Measurements from ENCODE around the gene TNIP2. TPM values are rescaled to one million over a fixed set of nuclear protein-coding genes. Genes with fewer than 3 reads are reported as not detected.

Gene TNIP2
- total RNA-seq, 1 experiment from 2014 or later = 41.0 TPM

- ChIA-PET RAD21 (ENCODE audit: low non-redundant PET in 1 of 2, low total read pairs in 2 of 2, uncharacterized antibody in 2 of 2, unreplicated experiment in 2 of 2) (no interaction called here), CTCF (no interaction called here), POLR2A (no interaction called here)
- no peaks in the 10 kb centered on the region for H3K9me3 ChIP-seq (ENCODE audit: control insufficient read depth in 1 of 2, insufficient read depth in 1 of 2, low read depth in 1 of 2, low read length in 2 of 2)
- peaks cover 12 to 20% of the 10 kb centered on the region in 2 experiments; a peak in 3 of 4 replicates for H3K4me1 ChIP-seq (ENCODE audit: control insufficient read depth in 1 of 2, insufficient read depth in 2 of 2, low read length in 2 of 2)
- no peak overlapping the region for H3K27ac ChIP-seq (ENCODE audit: low read depth, low read length)
- BruUV-seq (replicated peaks) = no TSS peak
- intact Hi-C loops (cut with micrococcal nuclease) = loop anchor here (10.0 kb wide), 1 partner anchor 491 kb away; no protein-coding TSS in a partner anchor
- no peak for TF ChIP-seq EZH2phosphoT487 (IDR thresholded peaks at IDR 0.05; ENCODE audit: borderline replicate concordance)
- no peak for TF ChIP-seq CEBPB (IDR thresholded peaks at IDR 0.05; ENCODE audit: low read depth)
- TF ChIP-seq RAD21 (IDR thresholded peaks at IDR 0.05; ENCODE audit: low read depth) = no peak
- TF ChIP-seq POLR2AphosphoS5 (IDR thresholded peaks at IDR 0.05; ENCODE audit: low read depth, low read length) = no peak
- no peak for TF ChIP-seq TCF7L2 (IDR thresholded peaks at IDR 0.05; ENCODE audit: borderline replicate concordance, extremely low read depth, insufficient read depth, insufficient read length)
- no peak for TF ChIP-seq ZNF274 (IDR thresholded peaks at IDR 0.05; ENCODE audit: low read depth, low read length)
- TF ChIP-seq POLR2A (IDR thresholded peaks at IDR 0.05; ENCODE audit: borderline replicate concordance, extremely low read depth, insufficient read depth, insufficient read length) = no peak
- TF ChIP-seq SIN3A (IDR thresholded peaks at IDR 0.05; ENCODE audit: low read depth) = no peak
- TF ChIP-seq SP1 (IDR thresholded peaks at IDR 0.05; ENCODE audit: low read depth) = no peak
- no peak for TF ChIP-seq ELF1 (IDR thresholded peaks at IDR 0.05; ENCODE audit: borderline replicate concordance, low read depth)
- TF ChIP-seq EGR1 (IDR thresholded peaks at IDR 0.05; ENCODE audit: low read depth) = no peak
- H3K36me3 ChIP-seq (ENCODE audit: control insufficient read depth in 1 of 2, insufficient read depth in 2 of 2, low read length in 2 of 2) = peaks cover 6 to 15% of the 10 kb centered on the region in 2 experiments
- ATAC-seq (no peak), DNase-seq (ENCODE audit: low read depth, low spot score) (no peak)
- H3K4me3 ChIP-seq (replicated peaks in 1 of 2; ENCODE audit: low read depth in 1 of 2, low read length in 2 of 2) = no peak overlapping the region
- no peaks in the 10 kb centered on the region for H4K20me1 ChIP-seq (ENCODE audit: insufficient read depth)
- H3K4me2 ChIP-seq (ENCODE audit: low read length) = no peak overlapping the region
- H2AFZ ChIP-seq (ENCODE audit: low read depth, low read length, poor library complexity, severe bottlenecking) = no peak overlapping the region
- H3K27me3 ChIP-seq (ENCODE audit: insufficient read depth, low read length) = no peaks in the 10 kb centered on the region
- H3K9me2 ChIP-seq (ENCODE audit: insufficient read depth) = no peaks in the 10 kb centered on the region
- H3K79me2 ChIP-seq (ENCODE audit: insufficient read depth, low read length) = peaks cover 12% of the 10 kb centered on the region
- H3K9ac ChIP-seq (ENCODE audit: low read length) = no peak overlapping the region
These were observed 40.7 kb downstream of the TNIP2 start for GRCh38 chr4:2715426-2715825.

GRCh38 chr4:2714918-2715317 lies 41.2 kb downstream of the TNIP2 start:
- no peaks in the 10 kb centered on the region for H3K9me2 ChIP-seq (ENCODE audit: insufficient read depth)
- no peak overlapping the region for H3K4me3 ChIP-seq (replicated peaks in 1 of 2; ENCODE audit: low read depth in 1 of 2, low read length in 2 of 2)
- peaks cover 12% of the 10 kb centered on the region for H3K79me2 ChIP-seq (ENCODE audit: insufficient read depth, low read length)
- H3K4me1 ChIP-seq (ENCODE audit: control insufficient read depth in 1 of 2, insufficient read depth in 2 of 2, low read length in 2 of 2) = peaks cover 14 to 25% of the 10 kb centered on the region in 2 experiments; a peak in 3 of 4 replicates
- H4K20me1 ChIP-seq (ENCODE audit: insufficient read depth) = no peaks in the 10 kb centered on the region
- no peak overlapping the region for H3K4me2 ChIP-seq (ENCODE audit: low read length)
- BruUV-seq (replicated peaks) = no TSS peak
- H3K27me3 ChIP-seq (ENCODE audit: insufficient read depth, low read length) = no peaks in the 10 kb centered on the region
- no peak overlapping the region for H3K9ac ChIP-seq (ENCODE audit: low read length)
- DNase-seq (ENCODE audit: low read depth, low spot score) (no peak), ATAC-seq (no peak)
- POLR2A ChIA-PET = no interaction called here
- peaks cover 1 to 15% of the 10 kb centered on the region in 2 experiments; a peak in 3 of 4 replicates for H3K36me3 ChIP-seq (ENCODE audit: control insufficient read depth in 1 of 2, insufficient read depth in 2 of 2, low read length in 2 of 2)
- H3K27ac ChIP-seq (ENCODE audit: low read depth, low read length) = no peak overlapping the region
- CTCF ChIA-PET = no interaction called here
- no peaks in the 10 kb centered on the region for H3K9me3 ChIP-seq (ENCODE audit: control insufficient read depth in 1 of 2, insufficient read depth in 1 of 2, low read depth in 1 of 2, low read length in 2 of 2)
- no peak overlapping the region for H2AFZ ChIP-seq (ENCODE audit: low read depth, low read length, poor library complexity, severe bottlenecking)
- RAD21 ChIA-PET (ENCODE audit: low non-redundant PET in 1 of 2, low total read pairs in 2 of 2, uncharacterized antibody in 2 of 2, unreplicated experiment in 2 of 2) = no interaction called here
- intact Hi-C loops (cut with micrococcal nuclease) = loop anchor here (10.0 kb wide), 1 partner anchor 490 kb away; no protein-coding TSS in a partner anchor
- TF ChIP-seq FOSL1 (IDR thresholded peaks at IDR 0.05; ENCODE audit: low read depth) (no peak), SP1 (IDR thresholded peaks at IDR 0.05; ENCODE audit: low read depth) (no peak), YY1 (IDR thresholded peaks at IDR 0.05; ENCODE audit: extremely low read depth, insufficient replicate concordance, low read depth, low read length) (no peak), REST (IDR thresholded peaks at IDR 0.05; ENCODE audit: low read depth) (no peak), MAX (IDR thresholded peaks at IDR 0.05) (no peak), SIN3A (IDR thresholded peaks at IDR 0.05; ENCODE audit: low read depth) (no peak), ZNF274 (IDR thresholded peaks at IDR 0.05; ENCODE audit: low read depth, low read length) (no peak), EZH2phosphoT487 (IDR thresholded peaks at IDR 0.05; ENCODE audit: borderline replicate concordance) (no peak), SRF (IDR thresholded peaks at IDR 0.05; ENCODE audit: low read depth) (no peak), CBX3 (IDR thresholded peaks at IDR 0.05; ENCODE audit: low read depth) (no peak), EZH2 (IDR thresholded peaks at IDR 0.05) (no peak), POLR2A (IDR thresholded peaks at IDR 0.05; ENCODE audit: borderline replicate concordance, extremely low read depth, insufficient read depth, insufficient read length) (no peak), RAD21 (IDR thresholded peaks at IDR 0.05; ENCODE audit: low read depth) (no peak)

Data from HCT116 (cell line).